H1 (cell line): Measurements from ENCODE around the gene MEN1. TPM values are rescaled to one million over a fixed set of nuclear protein-coding genes. Genes with fewer than 3 reads are reported as not detected.

ENCODE experiments used
- CTCF ChIA-PET: fragments of 300-600 bp; sonication (Branson Sonifier 250); formaldehyde crosslinking; loops from one replicate; lab custom pipeline; 2021; ENCODE audit not compliant: partially characterized antibody; lab: Charles Lee
- POLR2A ChIA-PET: fragments of 300-600 bp; sonication (Branson Sonifier 250); formaldehyde crosslinking; loops from one replicate; lab custom pipeline; 2021; ENCODE audit warnings: inconsistent platforms; ENCODE audit not compliant: partially characterized antibody; lab: Charles Lee
- DNase-seq, 2 experiments: peaks; one replicate each; pipeline versions ENCODE4 v3.0.0 to v3.0.0-alpha.2; 2010 to 2022; ENCODE audit warnings: low spot score in 2 of 2, low read depth in 1 of 2, mixed read lengths in 1 of 2
- FAIRE-seq: peaks from 2 replicates; lab custom pipeline; 2011; peaks lifted over from hg19 to GRCh38; lab: Jason Lieb, UNC
- H2AFZ ChIP-seq: 2 replicates; pipeline ENCODE4 v1.8.1; 2012; ENCODE audit warnings: low read length, inconsistent platforms
- H2AK5ac ChIP-seq: 2 replicates; pipeline ENCODE4 v1.6.1; 2013; ENCODE audit warnings: low read depth, low read length
- H2BK120ac ChIP-seq: replicated peaks from 2 replicates; pipeline ENCODE3; 2013; ENCODE audit warnings: low read depth, low read length, inconsistent platforms
- H2BK12ac ChIP-seq: 2 replicates; pipeline ENCODE4 v1.6.1; 2013; ENCODE audit warnings: low read depth, low read length
- H2BK15ac ChIP-seq: 2 replicates; pipeline ENCODE4 v1.6.1; 2013; ENCODE audit warnings: low read length
- H2BK20ac ChIP-seq: 2 replicates; pipeline ENCODE4 v1.6.1; 2013; ENCODE audit warnings: low read length
- H2BK5ac ChIP-seq: 2 replicates; pipeline ENCODE4 v1.6.1; 2013; ENCODE audit warnings: low read depth, low read length
- H3K14ac ChIP-seq: 2 replicates; pipeline ENCODE4 v1.6.1; 2013; ENCODE audit warnings: inconsistent platforms; ENCODE audit not compliant: insufficient read length
- H3K18ac ChIP-seq: 2 replicates; pipeline ENCODE4 v1.6.1; 2013; ENCODE audit warnings: low read length; ENCODE audit errors: extremely low read depth
- H3K23ac ChIP-seq: 2 replicates; pipeline ENCODE4 v1.6.1; 2013; ENCODE audit warnings: inconsistent platforms; ENCODE audit not compliant: insufficient read length
- H3K23me2 ChIP-seq: 2 replicates; pipeline ENCODE4 v1.6.1; 2013; ENCODE audit warnings: low read depth, low read length
- H3K27ac ChIP-seq: 2 replicates; pipeline ENCODE4 v1.6.1; 2011; ENCODE audit warnings: low read depth, low read length, inconsistent platforms
- H3K27me3 ChIP-seq, 4 experiments: replicated peaks in 1 of 4; 1 replicate in 1 of 4; 2 replicates in 3 of 4; pipeline versions ENCODE4 v1.6.1 to v1.8.1; 2011 to 2013; ENCODE audit warnings: low read length in 3 of 4, mild to moderate bottlenecking in 3 of 4, inconsistent platforms in 2 of 4, mixed read lengths in 2 of 4, moderate library complexity in 1 of 4; ENCODE audit not compliant: control insufficient read depth in 3 of 4, insufficient read depth in 3 of 4; ENCODE audit errors: extremely low read depth in 1 of 4
- H3K36me3 ChIP-seq, 4 experiments: 2 replicates each; pipeline versions ENCODE4 v1.6.1 to v1.8.1; 2011 to 2013; ENCODE audit warnings: mild to moderate bottlenecking in 4 of 4, low read length in 3 of 4, moderate library complexity in 2 of 4, control low read depth in 1 of 4, inconsistent platforms in 1 of 4; ENCODE audit not compliant: insufficient read depth in 4 of 4, control insufficient read depth in 2 of 4
- H3K4ac ChIP-seq: replicated peaks from 2 replicates; pipeline ENCODE3; 2013; ENCODE audit warnings: low read length, low read depth, mixed read lengths, inconsistent platforms; ENCODE audit not compliant: insufficient read length
- H3K4me1 ChIP-seq, 4 experiments: replicated peaks in 1 of 4; 1 replicate in 1 of 4; 2 replicates in 3 of 4; pipeline versions ENCODE4 v1.6.1 to v1.8.1; 2011 to 2013; ENCODE audit warnings: low read length in 3 of 4, inconsistent platforms in 2 of 4, mixed read lengths in 1 of 4; ENCODE audit not compliant: insufficient read depth in 4 of 4, control insufficient read depth in 3 of 4
- H3K4me2 ChIP-seq, 2 experiments: 2 replicates each; pipeline versions ENCODE4 v1.6.1 to v1.8.1; 2011 to 2013; ENCODE audit warnings: low read depth in 2 of 2, low read length in 2 of 2, control low read depth in 1 of 2, inconsistent platforms in 1 of 2, mild to moderate bottlenecking in 1 of 2; ENCODE audit not compliant: insufficient read depth in 1 of 2
- H3K4me3 ChIP-seq, 4 experiments: fragments of 200-600, 300-600 bp in 1 of 4; sonication (generic), shearing (Covaris generic), sonication (Bioruptor Twin) in 1 of 4; 2 replicates each; pipeline versions ENCODE4 v1.5.1 to v1.8.1; 2011 to 2016; ENCODE audit warnings: low read length in 4 of 4, low read depth in 3 of 4, control low read depth in 2 of 4, inconsistent platforms in 2 of 4, mild to moderate bottlenecking in 2 of 4, mixed read lengths in 1 of 4, moderate library complexity in 1 of 4; ENCODE audit not compliant: insufficient read depth in 2 of 4; ENCODE audit errors: extremely low read depth in 1 of 4
- H3K56ac ChIP-seq: replicated peaks from 2 replicates; pipeline ENCODE3; 2013; ENCODE audit warnings: low read depth, mild to moderate bottlenecking, mixed read lengths, low read length, inconsistent platforms; ENCODE audit not compliant: insufficient read length
- H3K79me1 ChIP-seq: 2 replicates; pipeline ENCODE4 v1.6.1; 2013; ENCODE audit warnings: low read depth, low read length, control low read depth
- H3K79me2 ChIP-seq, 2 experiments: 2 replicates each; pipeline versions ENCODE4 v1.6.1 to v1.8.1; 2012 to 2013; ENCODE audit warnings: low read length in 2 of 2, mild to moderate bottlenecking in 2 of 2, inconsistent platforms in 1 of 2; ENCODE audit not compliant: insufficient read depth in 2 of 2, control insufficient read depth in 1 of 2
- H3K9ac ChIP-seq, 4 experiments: replicated peaks in 1 of 4; 1 replicate in 1 of 4; 2 replicates in 3 of 4; pipeline versions ENCODE4 v1.6.1 to v1.8.1; 2011 to 2013; ENCODE audit warnings: low read depth in 3 of 4, low read length in 3 of 4, control low read depth in 2 of 4, mild to moderate bottlenecking in 2 of 4, moderate library complexity in 2 of 4, inconsistent platforms in 1 of 4; ENCODE audit errors: extremely low read depth in 1 of 4
- H3K9me3 ChIP-seq, 2 experiments: 2 replicates each; pipeline versions ENCODE4 v1.6.1 to v1.8.1; 2012 to 2013; ENCODE audit warnings: mild to moderate bottlenecking in 2 of 2, moderate library complexity in 2 of 2, control low read depth in 1 of 2, inconsistent platforms in 1 of 2, low read depth in 1 of 2, low read length in 1 of 2, mixed read lengths in 1 of 2; ENCODE audit not compliant: insufficient read depth in 2 of 2
- H4K20me1 ChIP-seq, 2 experiments: replicated peaks in 1 of 2; 2 replicates each; pipeline versions ENCODE3 to v1.8.1; 2011 to 2013; ENCODE audit warnings: inconsistent platforms in 2 of 2, low read length in 2 of 2, mild to moderate bottlenecking in 1 of 2; ENCODE audit not compliant: insufficient read depth in 2 of 2, control insufficient read depth in 1 of 2
- H4K5ac ChIP-seq: 2 replicates; pipeline ENCODE4 v1.6.1; 2013; ENCODE audit warnings: low read length, low read depth, mixed read lengths, inconsistent platforms; ENCODE audit not compliant: insufficient read length
- H4K8ac ChIP-seq: 2 replicates; pipeline ENCODE4 v1.8.0; 2013; ENCODE audit warnings: mild to moderate bottlenecking, moderate library complexity, low read length, inconsistent platforms; ENCODE audit not compliant: insufficient read depth; ENCODE audit errors: extremely low read depth
- H4K91ac ChIP-seq: replicated peaks from 2 replicates; pipeline ENCODE3; 2013; ENCODE audit warnings: low read length, mixed read lengths, inconsistent platforms; ENCODE audit not compliant: insufficient read length
- CEBPB ChIP-seq: IDR thresholded peaks from 2 replicates; pipeline ENCODE4 v1.6.1; 2012; ENCODE audit warnings: low read depth, low read length
- EZH2 ChIP-seq: fragments of 200-600 bp; sonication (generic); IDR thresholded peaks from 2 replicates; pipeline ENCODE4 v1.7.1; 2012; ENCODE audit warnings: low read depth, mild to moderate bottlenecking, moderate library complexity, low read length, inconsistent platforms; ENCODE audit not compliant: severe bottlenecking
- KDM1A ChIP-seq: fragments of 200-600, 300-600 bp; sonication (generic); IDR thresholded peaks from 2 replicates; pipeline ENCODE4 v1.7.1; 2016; ENCODE audit warnings: mild to moderate bottlenecking, low read length, borderline replicate concordance
- NANOG ChIP-seq: IDR thresholded peaks from 2 replicates; pipeline ENCODE4 v1.6.1; 2011; ENCODE audit warnings: low read length, low read depth, mild to moderate bottlenecking, inconsistent platforms; ENCODE audit not compliant: insufficient read depth, poor library complexity, severe bottlenecking
- RBBP5 ChIP-seq: IDR thresholded peaks from 2 replicates; pipeline ENCODE4 v1.7.1; 2012; ENCODE audit warnings: low read depth, mild to moderate bottlenecking, inconsistent platforms, low read length, moderate library complexity, borderline replicate concordance
- SIN3A ChIP-seq, 2 experiments: IDR thresholded peaks in 1 of 2; conservative IDR thresholded peaks in 1 of 2; 2 replicates each; pipeline ENCODE4 v1.6.1; 2011 to 2012; ENCODE audit warnings: low read length in 2 of 2, improper control_type of control experiment in 1 of 2, low read depth in 1 of 2, mild to moderate bottlenecking in 1 of 2
- WGBS, 2 experiments: shearing (Covaris generic) in 1 of 2; methylation state at CpG; one replicate each; pipeline versions ENCODE4 v1.1.6 to v1.1.7; 2013 to 2015; ENCODE audit warnings: low lambda C conversion rate in 2 of 2, mixed read lengths in 2 of 2, inconsistent platforms in 1 of 2, low coverage in 1 of 2, missing lambda C conversion rate in 1 of 2; ENCODE audit not compliant: insufficient replicate concordance in 2 of 2, insufficient coverage in 1 of 2, insufficient read length in 1 of 2; ENCODE audit errors: extremely low coverage in 1 of 2, missing lambda C conversion rate in 1 of 2; 5-methylcytosine and 5-hydroxymethylcytosine counted together
- polyA plus RNA-seq, 7 experiments: library from polyadenylated mRNA; depleted of rRNA in 3 of 7; stranded (reverse) in 5 of 7; unstranded in 2 of 7; fragments of >200 nt in 5 of 7; fragments of 200-250 nt in 2 of 7; gene quantifications; 1 replicate in 5 of 7; 2 replicates in 1 of 7; 4 replicates in 1 of 7; pipeline versions ENCODE4 v1.2.1 to v1.2.3, GENCODE V29; 2011 to 2013; ENCODE audit warnings: missing spikeins in 2 of 7, mixed read lengths in 2 of 7
- total RNA-seq: library from RNA; stranded (reverse); fragmentation: NEBNext Ultra II Directional; extraction: Animal tissue kit (Norgen Biotek cat#: 25700); gene quantifications from 2 replicates; pipeline ENCODE4 v1.2.1, GENCODE V29; 2021
- TF ChIP-seq, protein P1 (sequence below), 3 experiments: IDR thresholded peaks; 1 replicate in 2 of 3; 2 replicates in 1 of 3; pipeline versions ENCODE4 v1.5.1 to v1.6.1; 2011; ENCODE audit warnings: low read length in 3 of 3, mild to moderate bottlenecking in 3 of 3, inconsistent platforms in 2 of 3, low read depth in 1 of 3, moderate library complexity in 1 of 3; ENCODE audit not compliant: insufficient read depth in 1 of 3; ENCODE audit errors: control extremely low read depth in 1 of 3

Gene MEN1
- total and polyA plus RNA-seq, 2 of the 8 experiments (the other 6 are each of a cell fraction or from before 2014, with no cell fraction given), result 47.2 to 56.3 TPM

DNA sequence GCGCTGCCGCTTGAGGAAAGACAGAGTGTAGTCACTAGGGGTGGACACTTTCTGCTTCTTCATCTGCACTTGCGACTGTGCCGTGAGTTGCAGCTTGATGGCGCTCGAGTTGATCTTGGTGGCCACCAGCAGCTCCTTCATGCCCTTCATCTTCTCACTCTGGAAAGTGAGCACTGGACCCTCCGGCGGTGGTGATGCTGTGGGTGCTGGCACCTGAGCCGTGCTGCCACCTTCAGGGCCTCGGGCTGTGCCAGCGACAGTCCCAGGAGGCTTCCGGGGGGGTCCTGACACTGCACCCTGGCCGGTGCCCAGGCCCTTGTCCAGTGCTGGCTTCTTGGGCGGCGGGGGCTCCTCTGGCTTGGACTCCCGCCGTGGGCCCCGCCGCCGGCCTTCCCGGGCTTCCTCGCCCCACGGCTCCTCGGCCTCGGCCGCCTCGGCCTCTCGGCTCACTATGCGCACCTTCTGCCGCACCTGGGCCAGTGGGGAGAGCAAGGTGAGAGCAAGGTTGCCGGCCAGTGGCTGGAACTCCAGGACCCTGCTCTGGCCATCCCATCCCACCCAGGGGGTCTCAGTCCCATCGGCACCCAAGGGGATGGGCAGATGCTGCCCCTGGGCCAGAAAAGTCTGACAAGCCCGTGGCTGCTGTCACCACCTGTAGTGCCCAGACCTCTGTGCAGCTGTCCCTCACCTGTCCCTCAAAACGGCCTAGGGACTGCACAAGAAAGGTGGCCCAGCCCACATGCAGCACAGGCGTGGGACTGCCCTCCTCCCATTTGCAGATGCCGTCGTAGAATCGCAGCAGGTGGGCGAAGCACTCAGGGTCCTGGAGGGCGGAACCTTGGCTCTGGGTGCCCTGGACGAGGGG is 5.8 kb downstream of the MEN1 start:
- DNase-seq, result no peak
- no peak for TF ChIP-seq EZH2
- TF ChIP-seq RBBP5, result no peak
- TF ChIP-seq, protein P1, sequence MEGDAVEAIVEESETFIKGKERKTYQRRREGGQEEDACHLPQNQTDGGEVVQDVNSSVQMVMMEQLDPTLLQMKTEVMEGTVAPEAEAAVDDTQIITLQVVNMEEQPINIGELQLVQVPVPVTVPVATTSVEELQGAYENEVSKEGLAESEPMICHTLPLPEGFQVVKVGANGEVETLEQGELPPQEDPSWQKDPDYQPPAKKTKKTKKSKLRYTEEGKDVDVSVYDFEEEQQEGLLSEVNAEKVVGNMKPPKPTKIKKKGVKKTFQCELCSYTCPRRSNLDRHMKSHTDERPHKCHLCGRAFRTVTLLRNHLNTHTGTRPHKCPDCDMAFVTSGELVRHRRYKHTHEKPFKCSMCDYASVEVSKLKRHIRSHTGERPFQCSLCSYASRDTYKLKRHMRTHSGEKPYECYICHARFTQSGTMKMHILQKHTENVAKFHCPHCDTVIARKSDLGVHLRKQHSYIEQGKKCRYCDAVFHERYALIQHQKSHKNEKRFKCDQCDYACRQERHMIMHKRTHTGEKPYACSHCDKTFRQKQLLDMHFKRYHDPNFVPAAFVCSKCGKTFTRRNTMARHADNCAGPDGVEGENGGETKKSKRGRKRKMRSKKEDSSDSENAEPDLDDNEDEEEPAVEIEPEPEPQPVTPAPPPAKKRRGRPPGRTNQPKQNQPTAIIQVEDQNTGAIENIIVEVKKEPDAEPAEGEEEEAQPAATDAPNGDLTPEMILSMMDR (IDR thresholded peaks at IDR 0.05; ENCODE audit: control extremely low read depth in 1 of 3, insufficient read depth in 1 of 3, low read depth in 1 of 3, low read length in 3 of 3), result peak in 2 of 3 experiments; percentile 53 to 60; a peak in 3 of 4 replicates
- TF ChIP-seq SIN3A (conservative IDR thresholded peaks at IDR 0.05 in 1 of 2, IDR thresholded peaks at IDR 0.05 in 1 of 2; ENCODE audit: low read depth in 1 of 2, low read length in 2 of 2), result no peak
- no peak for TF ChIP-seq KDM1A
- no peak for TF ChIP-seq NANOG
- no peak for TF ChIP-seq CEBPB

More for the DNA sequence above, 5.8 kb downstream of the MEN1 start:
- Histone ChIP-seq H3K23me2 (peaks cover 13% of the 10 kb centered on the region; the same call in 1 of the 2 replicates), H3K14ac (no peak overlapping the region), H3K9ac (no peak overlapping the region), H3K4me3 (peak overlapping the region; percentile 53 to 77 (median 66); a peak in 4 of 8 replicates), H2BK20ac (no peak overlapping the region), H4K91ac (no peak overlapping the region), H3K27me3 (no peaks in the 10 kb centered on the region), H3K36me3 (peaks cover 7 to 14% (median 10%) of the 10 kb centered on the region in 4 experiments; a peak in 6 of 8 replicates), H4K5ac (no peak overlapping the region), H3K23ac (no peak overlapping the region), H4K20me1 (peaks cover 0 to 11% of the 10 kb centered on the region in 2 experiments), H3K4me1 (peaks cover 0 to 15% (median 8%) of the 10 kb centered on the region in 4 experiments; a peak in 6 of 7 replicates), H3K79me1 (peaks cover 2% of the 10 kb centered on the region), H2AFZ (no peak overlapping the region), H4K8ac (no peak overlapping the region), H3K4me2 (peak overlapping the region; percentile 79 to 90), H2AK5ac (no peak overlapping the region), H3K4ac (no peak overlapping the region), H3K18ac (no peak overlapping the region), H2BK120ac (no peak overlapping the region), H3K56ac (no peak overlapping the region), H3K27ac (0 out of 2 replicates have a peak overlapping the region, but pooled peaks have one; percentile 57), H2BK15ac (no peak overlapping the region), H2BK5ac (no peak overlapping the region), H3K9me3 (no peaks in the 10 kb centered on the region), H2BK12ac (no peak overlapping the region), H3K79me2 (no peaks in the 10 kb centered on the region; a peak in 1 of 4 replicates)
- 84% methylated on average over 25 of the region's 41 CpGs; no CpG with 5 or more reads in 1 of the 2 experiments for WGBS, 2 experiments
- FAIRE-seq, result no peak
- POLR2A ChIA-PET, result interaction anchor here (0.7 to 2.2 kb wide), 10 partner anchors 10 to 292 kb away, joined by 3 to 6 read pairs (median 4); partner anchors contain the start of genes EHD1 and VPS51
- CTCF ChIA-PET, result interaction anchor here (0.8 to 2.4 kb wide), 15 partner anchors 8 to 399 kb away, joined by 3 to 18 read pairs (median 4); no protein-coding TSS in a partner anchor
